H9 (cell line): ENCODE results near the gene CWC15. TPM values are rescaled to one million over a fixed set of nuclear protein-coding genes. Genes with fewer than 3 reads are reported as not detected.

Experiments
- DNase-seq: peaks from one replicate; pipeline ENCODE4 v3.0.0-alpha.2; 2017
- H2AFZ ChIP-seq: one replicate; pipeline ENCODE4 v1.6.1; 2013; ENCODE audit warnings: mild to moderate bottlenecking, low read length, control low read depth, moderate library complexity
- H2AK5ac ChIP-seq: 2 replicates; pipeline ENCODE4 v1.6.1; 2013; ENCODE audit warnings: low read length, control low read depth, mixed read lengths; ENCODE audit not compliant: insufficient read length
- H2BK120ac ChIP-seq: one replicate; pipeline ENCODE4 v1.6.1; 2013; ENCODE audit warnings: low read depth, mild to moderate bottlenecking, low read length, control low read depth, inconsistent platforms; ENCODE audit not compliant: poor library complexity, severe bottlenecking
- H2BK12ac ChIP-seq: 2 replicates; pipeline ENCODE4 v1.6.1; 2013; ENCODE audit warnings: low read length, control low read depth, mixed read lengths, low read depth; ENCODE audit not compliant: insufficient read length
- H2BK15ac ChIP-seq: 2 replicates; pipeline ENCODE4 v1.6.1; 2013; ENCODE audit warnings: low read depth, low read length, control low read depth
- H2BK20ac ChIP-seq: one replicate; pipeline ENCODE4 v1.6.1; 2013; ENCODE audit warnings: low read depth, mild to moderate bottlenecking, low read length, control low read depth, inconsistent platforms; ENCODE audit not compliant: poor library complexity, severe bottlenecking
- H2BK5ac ChIP-seq: 2 replicates; pipeline ENCODE4 v1.6.1; 2013; ENCODE audit warnings: low read length, control low read depth, mixed read lengths; ENCODE audit not compliant: insufficient read length
- H3K14ac ChIP-seq: 2 replicates; pipeline ENCODE4 v1.6.1; 2013; ENCODE audit warnings: low read length, control low read depth; ENCODE audit not compliant: insufficient read depth
- H3K18ac ChIP-seq: 2 replicates; pipeline ENCODE4 v1.6.1; 2013; ENCODE audit warnings: low read depth, mild to moderate bottlenecking, mixed read lengths, low read length, control low read depth; ENCODE audit not compliant: insufficient read length
- H3K23ac ChIP-seq: 2 replicates; pipeline ENCODE4 v1.6.1; 2013; ENCODE audit warnings: low read length, control low read depth, mixed read lengths, low read depth; ENCODE audit not compliant: insufficient read length
- H3K23me2 ChIP-seq: 2 replicates; pipeline ENCODE4 v1.6.1; 2013; ENCODE audit warnings: low read depth, mild to moderate bottlenecking, mixed read lengths, low read length, control low read depth; ENCODE audit not compliant: insufficient read length, poor library complexity, severe bottlenecking
- H3K27ac ChIP-seq: 2 replicates; pipeline ENCODE4 v1.5.1; 2013; ENCODE audit warnings: low read length, control low read depth, mixed read lengths, low read depth; ENCODE audit not compliant: insufficient read length
- H3K27me3 ChIP-seq: 2 replicates; pipeline ENCODE4 v1.6.1; 2013; ENCODE audit warnings: low read length, control low read depth, inconsistent platforms; ENCODE audit not compliant: insufficient read depth
- H3K4ac ChIP-seq: 2 replicates; pipeline ENCODE4 v1.6.1; 2013; ENCODE audit warnings: low read depth, mild to moderate bottlenecking, control low read depth, inconsistent platforms, low read length, moderate library complexity
- H3K4me1 ChIP-seq: 2 replicates; pipeline ENCODE4 v1.6.1; 2013; ENCODE audit warnings: low read length, control low read depth, inconsistent platforms; ENCODE audit not compliant: insufficient read depth
- H3K4me2 ChIP-seq: 2 replicates; pipeline ENCODE4 v1.6.1; 2013; ENCODE audit warnings: low read length, control low read depth, mixed read lengths; ENCODE audit not compliant: insufficient read length, insufficient read depth
- H3K56ac ChIP-seq: 2 replicates; pipeline ENCODE4 v1.6.1; 2013; ENCODE audit warnings: low read depth, mild to moderate bottlenecking, mixed read lengths, low read length, control low read depth; ENCODE audit not compliant: insufficient read length
- H3K79me1 ChIP-seq: 2 replicates; pipeline ENCODE4 v1.6.1; 2013; ENCODE audit warnings: low read depth, mild to moderate bottlenecking, moderate library complexity, low read length, control low read depth, inconsistent platforms; ENCODE audit not compliant: insufficient read depth, poor library complexity, severe bottlenecking
- H3K79me2 ChIP-seq: 2 replicates; pipeline ENCODE4 v1.6.1; 2013; ENCODE audit warnings: low read length, control low read depth, inconsistent platforms; ENCODE audit not compliant: insufficient read depth
- H3K9ac ChIP-seq: 2 replicates; pipeline ENCODE4 v1.6.1; 2013; ENCODE audit warnings: low read length, control low read depth, mixed read lengths; ENCODE audit not compliant: insufficient read length; ENCODE audit errors: extremely low read depth
- H3K9me3 ChIP-seq: one replicate; pipeline ENCODE4 v1.6.1; 2013; ENCODE audit warnings: low read depth, low read length, inconsistent platforms; ENCODE audit not compliant: control insufficient read depth
- H3T11ph ChIP-seq: one replicate; pipeline ENCODE4 v1.6.1; 2013; ENCODE audit warnings: mild to moderate bottlenecking, low read length, control low read depth, inconsistent platforms
- H4K20me1 ChIP-seq: one replicate; pipeline ENCODE4 v1.6.1; 2013; ENCODE audit not compliant: control insufficient read depth, insufficient read length, insufficient read depth
- H4K5ac ChIP-seq: 2 replicates; pipeline ENCODE4 v1.6.1; 2013; ENCODE audit warnings: low read depth, mild to moderate bottlenecking, mixed read lengths, low read length, control low read depth; ENCODE audit not compliant: insufficient read length
- H4K8ac ChIP-seq: replicated peaks from 2 replicates; pipeline ENCODE4 v1.6.1; 2013; ENCODE audit warnings: low read length, control low read depth, mixed read lengths, low read depth; ENCODE audit not compliant: insufficient read length
- H4K91ac ChIP-seq: 2 replicates; pipeline ENCODE4 v1.6.1; 2013; ENCODE audit warnings: low read depth, mild to moderate bottlenecking, moderate library complexity, mixed read lengths, low read length, control low read depth; ENCODE audit not compliant: insufficient read length
- H3K27ac Mint-ChIP-seq, 3 experiments: 2 replicates in 2 of 3; 3 replicates in 1 of 3; pipeline ENCODE4 v1.8.0; 2020 to 2021; ENCODE audit warnings: mixed read lengths in 3 of 3, mild to moderate bottlenecking in 1 of 3, moderate library complexity in 1 of 3
- H3K27me3 Mint-ChIP-seq: 2 replicates; pipeline ENCODE4 v1.8.0; 2021; ENCODE audit warnings: low read depth, mild to moderate bottlenecking, moderate library complexity, mixed read lengths
- H3K36me3 Mint-ChIP-seq, 3 experiments: 2 replicates in 2 of 3; 3 replicates in 1 of 3; pipeline ENCODE4 v1.8.0; 2020 to 2021; ENCODE audit warnings: low read depth in 3 of 3, mixed read lengths in 3 of 3; ENCODE audit not compliant: insufficient read depth in 1 of 3
- H3K4me1 Mint-ChIP-seq, 2 experiments: 2 replicates each; pipeline ENCODE4 v1.8.0; 2020; ENCODE audit warnings: mixed read lengths in 2 of 2
- H3K4me3 Mint-ChIP-seq, 2 experiments: 2 replicates in 1 of 2; 3 replicates in 1 of 2; pipeline ENCODE4 v1.8.0; 2020 to 2021; ENCODE audit warnings: mild to moderate bottlenecking in 2 of 2, mixed read lengths in 2 of 2, moderate library complexity in 1 of 2
- H3K9me3 Mint-ChIP-seq, 2 experiments: 2 replicates in 1 of 2; 3 replicates in 1 of 2; pipeline ENCODE4 v1.8.0; 2020; ENCODE audit warnings: mild to moderate bottlenecking in 2 of 2, mixed read lengths in 2 of 2, moderate library complexity in 1 of 2
- CTCF ChIP-seq: fragments of 200-600 bp; sonication (generic); conservative IDR thresholded peaks from 3 replicates; pipeline ENCODE4 v1.8.0; 2021; ENCODE audit warnings: antibody characterized with exemption, mild to moderate bottlenecking
- WGBS: extraction: QIAGEN DNeasy Blood & Tissue Kit; methylation state at CpG from one replicate; pipeline ENCODE4 v1.1.7; 2013; ENCODE audit warnings: missing lambda C conversion rate, low lambda C conversion rate, mixed read lengths; ENCODE audit not compliant: insufficient read length; ENCODE audit errors: extremely low coverage; 5-methylcytosine and 5-hydroxymethylcytosine counted together
- total RNA-seq: library from RNA; stranded (reverse); gene quantifications from 2 replicates; pipeline ENCODE4 v1.2.1, GENCODE V29; 2021

The CWC15 gene
- total RNA-seq, 1 experiment from 2014 or later = 76.9 TPM

- H3K4me1 ChIP-seq = no peaks in the 10 kb centered on the region
- no peak overlapping the region for H3K27ac Mint-ChIP-seq
- no peaks in the 10 kb centered on the region for H3K27me3 Mint-ChIP-seq
- H3K14ac ChIP-seq = no peak overlapping the region
- H3K36me3 Mint-ChIP-seq = peaks cover 31 to 77% (median 65%) of the 10 kb centered on the region in 3 experiments
- H3K4ac ChIP-seq = no peak overlapping the region
- H4K8ac ChIP-seq = no peak overlapping the region
- H2AFZ ChIP-seq = no peak overlapping the region
- no peak overlapping the region for H3K9ac ChIP-seq
- no peak overlapping the region for H3K27ac ChIP-seq
- H3K79me1 ChIP-seq = no peaks in the 10 kb centered on the region
- H3T11ph ChIP-seq = no peak overlapping the region
- H4K20me1 ChIP-seq = no peaks in the 10 kb centered on the region
- H3K4me1 Mint-ChIP-seq = no peaks in the 10 kb centered on the region
- H2BK120ac ChIP-seq = no peak overlapping the region
- no peak overlapping the region for H2BK5ac ChIP-seq
- no peak overlapping the region for H3K56ac ChIP-seq
- no peak overlapping the region for H2BK15ac ChIP-seq
- no peaks in the 10 kb centered on the region for H3K27me3 ChIP-seq
- H4K91ac ChIP-seq = no peak overlapping the region
- no peak overlapping the region for H3K4me2 ChIP-seq
- no peak overlapping the region for H3K23ac ChIP-seq
- H2BK12ac ChIP-seq = no peak overlapping the region
- H3K9me3 ChIP-seq = no peaks in the 10 kb centered on the region
- no peak overlapping the region for H2AK5ac ChIP-seq
- H3K23me2 ChIP-seq = no peaks in the 10 kb centered on the region
- H3K79me2 ChIP-seq = no peaks in the 10 kb centered on the region
- DNase-seq = no peak
- no peak overlapping the region for H2BK20ac ChIP-seq
- no peaks in the 10 kb centered on the region for H3K9me3 Mint-ChIP-seq
- no peak overlapping the region for H4K5ac ChIP-seq
- no peak for TF ChIP-seq CTCF
- no peak overlapping the region for H3K4me3 Mint-ChIP-seq
- H3K18ac ChIP-seq = no peak overlapping the region
- no CpG with 5 or more reads among the region's 4 CpGs for WGBS
These were observed 8.4 kb downstream of the CWC15 start for GRCh38 chr11:94964934-94965333.
